NCI-H1092 (cell line): Measurements from ENCODE around the gene ATL2.
"Not testable (repeated sequence)": the region's sequence is repeated elsewhere in the genome, so short reads cannot be mapped to it uniquely, and the experiment has no call there.

Experiments used
- DNase-seq: peaks from one replicate; lab custom pipeline; 2025; lab: John Stamatoyannopoulos, UW

The ATL2 gene

DNA sequence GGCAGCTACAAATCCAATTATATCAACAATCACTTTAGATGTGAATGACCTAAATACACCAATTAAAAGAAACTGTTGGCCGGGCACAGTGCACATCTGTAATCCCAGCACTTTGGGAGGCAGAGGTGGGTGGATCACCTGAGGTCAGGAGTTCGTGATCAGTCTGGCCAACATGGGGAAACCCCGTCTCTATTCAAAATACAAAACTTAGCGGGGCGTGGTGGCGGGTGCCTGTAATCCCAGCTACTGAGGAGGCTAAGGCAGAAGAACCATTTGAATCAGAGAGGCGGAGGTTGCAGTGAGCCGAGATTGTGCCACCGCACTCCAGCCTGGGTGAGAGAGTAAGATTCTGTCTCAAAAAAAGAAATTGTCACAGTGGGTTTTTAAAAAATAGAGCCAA, 49.5 kb downstream of the ATL2 start:
- no peak for DNase-seq

DNA sequence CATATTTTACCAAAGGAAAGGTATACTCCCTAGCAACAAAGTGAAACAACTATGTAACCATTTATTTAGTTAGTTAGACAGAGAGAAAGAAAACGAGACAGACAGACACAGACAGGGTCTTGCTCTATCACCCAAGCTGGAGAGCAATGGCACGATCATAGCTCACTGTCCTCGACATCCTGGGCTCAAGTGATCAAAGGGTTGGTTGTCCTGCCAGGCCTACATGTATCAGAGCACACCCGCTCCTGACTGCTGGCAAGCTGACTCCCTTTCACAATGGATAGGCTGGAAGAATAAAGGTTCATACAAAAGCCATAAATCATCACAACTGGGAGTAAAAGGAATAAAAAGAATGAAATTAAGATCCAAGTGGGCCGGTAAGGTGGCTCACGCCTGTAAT, 53.5 kb downstream of the ATL2 start:
- DNase-seq, result no peak

DNA sequence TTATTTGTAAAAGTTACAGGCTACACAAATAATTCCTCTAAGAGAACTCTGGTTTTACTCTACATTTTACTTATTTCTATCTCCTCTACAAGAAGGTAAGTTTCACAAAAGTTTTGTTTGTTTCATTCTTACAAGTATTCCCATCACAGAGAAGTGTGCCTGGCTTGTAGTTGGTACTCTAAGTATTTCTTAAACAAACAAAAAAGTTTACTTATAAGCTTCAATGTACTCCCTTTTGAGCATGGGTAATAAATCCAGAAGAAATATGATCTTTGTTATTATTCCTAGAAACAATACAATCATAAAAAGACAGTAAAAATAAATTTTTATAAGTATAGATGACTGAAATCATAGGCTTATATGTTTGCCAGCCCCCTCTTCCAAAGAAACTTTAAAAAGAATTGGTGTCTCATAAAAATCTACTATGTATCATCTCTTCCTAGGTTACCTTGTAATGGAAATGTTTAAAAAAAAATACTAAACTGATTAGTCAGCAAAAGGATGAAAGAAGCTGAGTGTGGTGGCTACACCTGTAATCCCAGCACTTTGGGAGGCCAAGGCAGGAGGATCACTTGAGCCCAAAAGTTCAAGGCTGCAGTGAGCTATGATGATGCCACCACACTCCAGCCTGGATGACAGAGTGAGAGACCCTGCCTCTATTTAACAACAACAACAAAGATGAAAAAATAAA, 54.7 kb downstream of the ATL2 start:
- no peak for DNase-seq

DNA sequence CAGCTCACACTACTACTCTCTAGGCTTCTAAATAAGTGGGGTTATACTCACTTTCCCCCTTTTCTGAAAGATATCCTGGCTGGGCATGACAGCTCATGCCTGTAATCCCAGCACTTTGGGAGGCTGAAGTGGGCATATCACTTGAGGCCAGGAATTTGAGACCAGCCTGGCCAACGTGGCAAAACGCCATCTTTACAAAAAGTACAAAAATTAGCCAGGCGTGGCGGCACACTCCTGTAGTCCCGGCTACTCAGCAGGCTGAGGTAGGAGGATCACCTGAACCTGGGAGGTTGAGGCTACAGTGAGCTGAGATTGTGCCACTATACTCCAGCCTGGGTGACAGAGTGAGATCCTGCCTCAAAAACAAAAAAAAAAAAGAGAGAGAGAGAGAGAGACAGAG, 57.8 kb downstream of the ATL2 start:
- not testable (repeated sequence) for DNase-seq

DNA sequence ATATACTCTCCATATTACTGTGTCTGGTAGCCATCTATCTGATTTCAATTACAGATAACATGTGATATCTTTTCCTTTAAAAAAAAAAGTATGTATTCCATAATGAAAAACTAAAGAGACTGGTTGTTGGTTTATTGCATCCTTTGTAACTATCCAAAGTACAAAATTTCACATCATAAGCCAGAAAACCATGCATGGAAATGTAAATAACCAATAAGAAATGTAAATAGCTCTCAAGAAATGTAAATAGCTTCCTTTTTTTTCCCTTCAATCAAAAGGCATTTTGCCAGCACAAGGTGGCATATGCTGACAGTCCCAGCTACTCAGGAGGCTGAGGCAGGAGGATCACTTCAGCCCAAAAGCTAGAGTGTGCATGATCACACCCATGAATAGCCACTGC, 59.3 kb downstream of the ATL2 start:
- DNase-seq, result no peak

DNA sequence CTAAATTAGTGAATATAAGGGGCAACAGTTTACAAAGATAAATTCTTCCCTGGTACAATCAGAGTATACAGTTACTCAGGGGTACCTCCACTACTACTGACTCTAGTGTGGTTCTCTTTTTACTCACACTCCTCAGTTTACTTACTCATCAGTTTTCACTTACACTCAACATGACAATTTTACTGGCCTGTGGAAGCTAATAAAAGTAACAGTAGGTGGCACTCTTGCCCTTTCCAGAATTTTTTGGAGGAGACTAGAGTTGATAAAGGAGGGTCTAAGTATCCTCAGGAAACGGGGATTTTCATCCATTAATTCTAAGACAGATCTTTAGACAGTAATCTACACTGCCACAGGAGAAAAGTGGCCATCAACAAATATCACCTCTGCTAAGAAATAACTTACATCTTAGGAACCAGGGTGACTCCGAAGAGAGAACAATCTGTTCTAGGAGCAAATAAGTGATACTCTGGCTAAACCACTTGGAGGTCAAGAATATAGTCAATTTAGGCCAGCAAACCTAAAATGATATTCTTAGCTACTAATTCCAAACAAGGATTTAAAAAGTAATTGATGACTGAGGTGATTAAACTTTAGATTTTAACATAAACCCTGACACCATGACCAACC, 61.3 kb downstream of the ATL2 start:
- DNase-seq, result no peak

DNA sequence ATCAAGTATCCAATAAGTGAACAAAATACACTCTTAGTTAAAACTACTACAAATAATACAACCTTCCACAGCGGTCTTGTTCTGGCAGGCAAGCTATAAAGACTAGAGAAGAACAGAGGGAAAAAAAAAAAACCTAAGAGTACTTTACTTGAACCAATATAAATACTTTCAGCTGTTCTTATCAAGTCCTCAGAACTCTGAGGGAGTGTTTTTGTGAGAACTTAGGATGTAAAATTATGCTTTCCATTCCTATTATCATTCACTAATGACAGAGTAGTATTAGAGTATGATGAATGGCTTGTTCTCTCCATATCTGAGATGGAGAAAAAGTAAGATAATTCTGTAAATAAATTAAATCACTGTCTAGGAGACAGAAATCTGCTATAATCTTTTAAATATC, 68.3 kb downstream of the ATL2 start:
- no peak for DNase-seq

DNA sequence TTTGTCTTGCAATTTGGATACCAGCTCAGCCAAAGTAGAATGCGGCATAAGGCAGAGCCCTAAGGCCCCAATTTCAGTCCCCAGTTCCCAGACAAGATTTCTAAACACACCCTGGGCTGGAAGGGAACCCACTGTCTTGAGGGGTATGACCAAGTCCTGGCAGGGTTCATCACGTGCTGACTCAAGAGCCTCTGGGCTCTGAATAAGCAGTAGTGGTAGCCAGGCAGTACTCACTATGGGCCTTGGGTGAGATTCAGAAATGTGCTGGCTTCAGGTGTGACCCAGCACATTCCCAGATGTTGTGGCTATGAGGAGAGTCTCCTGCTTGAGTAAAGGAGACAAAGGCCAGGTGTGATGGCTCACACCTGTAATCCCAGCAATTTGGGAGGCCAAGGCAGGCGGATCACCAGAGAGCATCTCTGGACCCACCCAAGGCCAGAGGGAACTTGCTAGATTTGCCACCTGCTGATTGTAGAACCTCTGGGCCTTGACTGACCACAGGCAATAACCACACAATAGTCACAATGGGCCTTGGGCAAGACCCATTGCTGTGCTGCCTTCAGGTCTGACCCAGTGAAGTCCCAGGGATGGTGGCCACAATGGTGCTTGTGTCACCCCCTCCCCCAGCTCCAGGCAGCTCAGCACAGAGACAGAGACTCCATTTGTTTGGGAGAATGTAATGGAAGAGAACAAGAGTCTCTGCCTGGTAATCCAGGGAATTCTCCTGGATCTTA, 74.9 kb downstream of the ATL2 start:
- no peak for DNase-seq

DNA sequence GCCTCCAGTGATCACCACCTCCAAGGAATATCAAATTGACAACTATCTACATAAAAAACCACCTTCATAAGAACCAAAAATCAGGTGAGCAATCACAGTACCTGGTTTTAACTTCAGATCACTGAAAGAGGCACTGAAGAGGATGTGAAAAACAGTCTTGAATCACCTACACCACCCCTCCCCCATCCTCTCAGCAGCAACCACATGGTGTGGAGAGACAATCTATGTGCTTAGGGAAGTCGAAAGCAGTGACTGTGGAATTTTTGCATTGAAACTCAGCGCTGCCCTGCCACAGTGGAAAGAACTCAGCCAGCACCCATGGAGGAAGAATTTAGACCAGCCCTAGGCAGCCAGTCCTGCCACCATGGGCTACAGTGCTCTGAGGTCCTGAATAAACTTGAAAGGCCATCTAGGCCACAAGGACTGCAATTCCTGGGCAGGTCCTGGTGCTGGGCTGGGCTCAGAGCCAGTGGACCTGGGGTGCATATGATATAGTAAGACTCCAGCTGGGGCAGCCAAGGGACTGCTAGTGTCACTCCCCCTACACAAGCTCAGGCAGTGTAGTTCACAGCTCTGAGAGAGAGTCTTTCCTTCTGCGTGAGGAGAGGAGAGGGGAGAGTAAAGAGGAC, 75.6 kb downstream of the ATL2 start:
- DNase-seq, result no peak

DNA sequence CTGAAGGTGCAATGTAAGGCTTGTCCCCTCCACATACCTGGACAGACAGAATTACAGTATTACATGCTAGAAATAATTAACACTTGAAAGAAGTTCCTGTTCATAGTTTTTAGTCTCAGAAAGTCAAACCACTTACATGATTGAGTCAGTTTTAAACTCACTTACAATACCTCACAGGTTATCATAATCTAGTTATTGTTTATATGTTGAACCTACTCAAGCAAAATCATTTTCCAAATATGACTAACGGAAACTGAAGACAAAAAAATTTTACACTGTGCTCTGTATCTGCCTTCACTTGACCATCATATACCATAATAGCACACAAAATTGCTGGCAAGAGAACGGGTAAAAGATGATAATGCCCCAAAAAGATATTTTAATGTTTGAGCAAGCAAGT, 78.5 kb downstream of the ATL2 start:
- no peak for DNase-seq

DNA sequence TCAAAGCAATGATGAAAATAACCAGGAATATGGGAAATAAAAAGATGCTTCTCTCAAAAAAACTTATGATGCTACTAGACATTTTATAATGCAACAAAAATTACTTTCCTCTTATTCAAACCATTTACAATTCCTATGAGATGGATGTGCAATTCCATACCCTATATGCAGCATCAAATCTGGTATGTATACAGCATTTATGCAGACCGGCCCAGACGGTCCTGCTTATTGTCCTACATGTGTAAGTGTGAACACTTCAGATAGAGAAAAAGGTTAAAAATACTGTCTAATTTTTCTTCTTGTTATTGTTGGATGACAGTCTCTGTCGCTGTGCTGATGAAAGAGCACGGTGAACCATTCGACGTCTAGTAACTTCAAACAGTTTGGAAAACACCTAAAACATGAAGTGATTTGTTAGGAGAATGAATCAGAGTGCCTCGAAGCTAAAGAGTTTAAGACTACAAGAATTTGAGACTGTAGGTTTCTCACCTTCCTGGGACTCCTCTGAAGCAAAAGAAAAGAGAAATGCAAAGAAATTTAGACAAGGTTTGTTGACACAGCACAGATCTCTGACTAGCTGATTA, 80.8 kb downstream of the ATL2 start:
- no peak for DNase-seq

DNA sequence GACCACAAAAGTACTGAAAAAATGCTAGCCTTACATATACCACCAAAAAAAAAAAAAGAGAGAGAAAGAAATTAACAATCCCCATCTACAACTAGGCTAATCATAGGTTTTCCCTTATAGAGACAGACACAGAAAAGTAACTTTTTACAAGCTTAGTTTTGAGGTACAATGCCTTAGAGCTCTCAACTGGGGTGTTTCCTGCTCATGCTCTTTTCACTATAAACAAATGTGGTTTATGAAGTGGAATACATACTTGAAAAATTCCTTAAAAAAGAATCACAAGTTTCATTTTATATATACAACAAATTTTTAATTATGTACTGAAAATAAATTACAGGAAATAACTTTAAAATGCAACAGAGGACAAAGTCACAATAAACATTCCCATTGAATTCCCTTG, 82.5 kb downstream of the ATL2 start:
- DNase-seq, result no peak

DNA sequence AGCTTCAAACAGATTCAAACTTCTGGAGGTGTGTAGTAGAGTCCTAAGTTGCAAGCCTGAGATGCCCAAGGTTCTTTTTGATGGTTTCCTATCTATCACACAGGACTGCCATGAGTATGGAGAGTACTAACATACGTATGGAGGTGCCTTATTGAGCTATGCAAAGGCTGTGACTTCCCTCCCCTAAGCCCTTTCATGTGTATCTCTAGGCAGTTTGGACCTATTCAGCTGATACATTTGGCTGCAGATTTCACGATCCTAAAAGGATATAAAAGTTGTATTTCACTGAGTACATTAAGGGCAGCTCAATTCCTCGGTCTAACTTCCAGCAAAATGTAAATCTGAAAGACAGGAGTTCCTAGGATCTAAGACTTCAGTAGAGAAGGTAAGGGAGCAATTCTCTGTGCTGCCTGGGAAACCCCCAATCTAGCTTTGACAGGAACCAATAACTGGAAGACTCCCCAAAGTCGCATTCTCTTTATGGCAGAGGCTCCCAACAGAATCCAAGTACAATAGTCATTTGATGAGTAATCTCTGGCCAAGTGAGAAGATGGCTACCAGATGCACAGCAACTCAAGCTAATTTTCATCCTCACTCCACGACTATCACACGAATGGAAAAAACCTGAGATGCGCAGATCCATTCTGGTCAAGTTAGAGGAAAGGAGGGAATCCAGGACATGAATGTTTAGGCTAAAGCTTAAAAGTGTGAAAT, 83.8 kb downstream of the ATL2 start:
- DNase-seq, result no peak

DNA sequence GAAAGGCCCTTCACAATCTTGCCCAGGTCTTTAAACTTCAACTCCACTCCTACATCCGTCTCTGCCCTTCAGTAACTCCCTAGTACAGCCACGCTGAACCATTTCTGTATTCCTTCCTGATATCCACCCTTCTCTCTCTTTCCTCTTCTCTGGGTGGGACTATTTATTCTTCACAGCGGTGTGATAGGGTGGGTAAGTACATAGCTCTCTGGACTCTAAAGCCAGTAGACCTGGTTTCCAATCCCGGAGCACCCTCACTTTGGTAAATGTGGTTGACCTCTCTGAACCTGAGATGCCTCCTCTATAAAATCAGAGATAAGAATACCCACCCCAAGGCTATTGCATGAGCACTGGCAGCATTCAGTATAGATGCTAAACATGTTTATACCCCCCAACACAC, 86.7 kb downstream of the ATL2 start:
- DNase-seq, result no peak

DNA sequence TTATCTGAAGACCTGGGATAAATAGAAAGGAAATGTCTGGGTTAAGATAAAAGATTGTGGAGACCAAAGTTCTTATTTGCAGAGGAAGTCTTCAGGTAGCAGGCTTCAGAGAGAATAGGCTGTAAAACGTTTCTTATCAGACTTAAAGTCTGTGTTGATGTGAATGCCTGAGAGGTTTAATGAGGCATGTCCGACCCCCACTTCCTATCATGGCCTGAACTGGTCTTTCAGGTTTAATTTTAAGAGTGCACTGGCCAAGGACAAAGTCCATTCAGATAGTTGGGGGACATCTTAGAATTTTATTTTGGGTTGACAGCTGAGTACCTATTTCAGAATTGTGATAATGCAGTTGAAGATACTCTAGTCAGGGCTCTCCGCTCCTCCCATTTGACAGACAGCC, 92.1 kb downstream of the ATL2 start:
- no peak for DNase-seq

DNA sequence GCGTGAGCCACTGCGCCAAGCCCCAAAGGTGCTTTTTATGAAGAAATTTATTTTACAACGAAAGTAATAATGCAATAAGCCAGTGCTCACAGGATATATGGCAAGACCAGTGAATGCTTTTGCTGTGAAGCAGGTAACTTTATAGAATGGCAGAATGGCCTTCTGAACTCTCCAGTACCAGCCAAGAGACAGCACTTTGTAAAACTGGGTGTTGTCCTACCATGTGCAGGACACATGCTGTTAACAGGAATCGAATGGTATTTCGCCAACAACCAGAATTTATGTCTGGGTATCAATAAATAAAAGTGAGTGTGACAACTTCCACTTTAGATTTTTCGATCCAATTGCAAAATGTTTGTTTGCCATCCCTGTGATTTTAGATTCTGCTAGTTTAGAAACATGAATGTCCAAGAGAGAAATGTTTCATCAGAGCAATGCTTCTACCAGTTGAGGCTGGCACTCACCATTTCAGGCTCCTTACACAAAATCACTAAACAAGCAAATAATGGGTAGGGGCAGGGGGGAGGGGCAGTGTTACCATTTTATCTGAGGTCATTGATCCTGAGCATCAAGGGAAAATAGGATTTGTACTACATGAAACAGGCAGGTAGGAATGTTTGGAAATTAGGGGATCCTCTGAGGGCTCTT, 95.9 kb downstream of the ATL2 start:
- DNase-seq, result no peak

DNA sequence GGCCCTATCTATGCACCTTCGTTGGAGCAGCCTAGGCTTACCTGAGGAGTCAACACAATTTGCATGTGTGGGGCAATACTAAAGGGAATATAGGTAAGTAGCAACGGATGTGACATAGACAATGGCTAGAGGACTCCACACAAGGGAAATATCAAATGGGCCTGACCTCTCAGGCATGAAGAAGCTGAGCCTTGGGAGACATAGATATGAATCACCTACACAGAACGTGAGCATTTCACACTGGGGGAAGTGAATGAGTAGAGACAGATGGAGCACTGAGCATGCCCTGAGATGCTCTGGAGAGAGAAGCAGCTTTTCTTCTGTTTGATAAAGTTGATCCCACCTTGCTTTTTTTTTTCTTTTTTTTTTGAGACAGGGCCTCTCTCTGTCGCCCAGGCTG, 97.9 kb downstream of the ATL2 start:
- no peak for DNase-seq

DNA sequence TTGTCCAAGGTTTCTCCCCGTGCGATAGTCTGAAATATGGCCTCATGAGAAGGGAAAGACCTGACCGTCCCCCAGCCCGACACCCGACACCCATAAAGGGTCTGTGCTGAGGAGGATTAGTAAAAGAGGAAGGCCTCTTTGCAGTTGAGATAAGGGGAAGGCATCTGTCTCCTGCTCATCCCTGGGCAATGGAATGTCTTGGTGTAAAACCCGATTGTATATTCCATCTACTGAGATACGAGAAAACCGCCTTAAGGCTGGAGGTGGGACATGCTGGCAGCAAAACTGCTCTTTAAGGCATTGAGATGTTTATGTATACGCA, 99.0 kb downstream of the ATL2 start:
- not testable (repeated sequence) for DNase-seq

DNA sequence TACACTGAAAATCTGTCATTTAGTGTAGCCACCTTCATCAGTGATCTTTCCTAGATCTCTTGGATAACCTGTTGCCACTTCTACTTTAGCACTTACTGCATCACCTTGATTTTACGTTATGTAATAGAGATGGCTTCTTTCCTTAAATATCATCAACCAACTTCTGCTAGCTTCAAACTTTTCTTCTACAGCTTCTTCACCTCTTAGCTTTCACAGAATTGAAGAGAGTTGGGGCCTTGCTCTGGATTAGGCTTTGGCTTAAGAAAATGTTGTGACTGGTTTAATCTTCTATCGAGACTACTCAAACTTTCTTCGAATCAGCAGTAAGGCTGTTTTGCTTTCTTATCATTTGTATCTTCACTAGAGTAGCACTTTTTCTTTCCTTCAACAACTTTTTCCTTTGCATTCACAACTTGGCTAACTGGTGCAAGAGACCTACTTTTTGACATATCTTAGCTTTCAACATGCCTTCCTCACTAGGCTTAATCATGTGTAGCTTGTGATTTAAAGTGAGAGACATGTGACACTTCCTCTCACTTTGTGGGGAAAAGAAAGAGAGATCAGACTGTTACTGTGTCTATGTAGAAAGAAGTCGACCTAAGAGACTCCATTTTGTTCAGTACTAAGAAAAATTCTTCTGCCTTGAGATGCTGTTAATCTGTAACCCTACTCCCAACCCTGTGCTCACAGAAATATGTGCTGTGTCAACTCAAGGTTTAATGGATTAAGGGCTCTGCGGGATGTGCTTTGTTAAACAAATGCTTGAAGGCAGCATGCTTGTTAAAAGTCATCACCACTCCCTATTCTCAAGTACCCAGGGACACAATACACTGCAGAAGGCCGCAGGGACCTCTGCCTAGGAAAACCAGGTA, 99.6 kb downstream of the ATL2 start:
- no peak for DNase-seq
